Hepatocyte (in vitro differentiated cells): ENCODE measurements around the gene STX5. TPM values are rescaled to one million over a fixed set of nuclear protein-coding genes. Genes with fewer than 3 reads are reported as not detected.
A peak's percentile ranks its signal among the peaks of the same experiment; 100 is the strongest.
"Not testable (repeated sequence)": the region's sequence is repeated elsewhere in the genome, so short reads cannot be mapped to it uniquely, and the experiment has no call there.

Experiments used
- DNase-seq: peaks from one replicate; pipeline ENCODE4 v3.0.0-alpha.2; 2016; ENCODE audit warnings: low spot score
- H2AFZ ChIP-seq: fragments of 200-600 bp; sonication (generic); 2 replicates; pipeline ENCODE4 v1.6.0; 2016; ENCODE audit warnings: antibody characterized with exemption, mild to moderate bottlenecking
- H3K27ac ChIP-seq: fragments of 200-600 bp; sonication (generic); 2 replicates; pipeline ENCODE4 v1.5.1; 2016; ENCODE audit warnings: mild to moderate bottlenecking
- H3K27me3 ChIP-seq: fragments of 200-600 bp; sonication (generic); 2 replicates; pipeline ENCODE4 v1.6.1; 2016
- H3K36me3 ChIP-seq: fragments of 200-600 bp; sonication (generic); replicated peaks from 2 replicates; pipeline ENCODE4 v1.5.1; 2016; ENCODE audit warnings: low read depth; ENCODE audit not compliant: insufficient read depth
- H3K4me1 ChIP-seq: fragments of 200-600 bp; sonication (generic); 2 replicates; pipeline ENCODE4 v1.5.1; 2016; ENCODE audit warnings: mild to moderate bottlenecking, moderate library complexity; ENCODE audit not compliant: insufficient read depth
- H3K4me2 ChIP-seq: fragments of 200-600 bp; sonication (generic); 2 replicates; pipeline ENCODE4 v1.6.0; 2016
- H3K4me3 ChIP-seq: fragments of 200-600 bp; sonication (generic); 2 replicates; pipeline ENCODE4 v1.5.1; 2016; ENCODE audit warnings: mild to moderate bottlenecking
- H3K79me2 ChIP-seq: fragments of 200-600 bp; sonication (generic); 2 replicates; pipeline ENCODE4 v1.6.0; 2017; ENCODE audit warnings: mild to moderate bottlenecking
- H3K9me2 ChIP-seq: fragments of 200-600 bp; sonication (generic); replicated peaks from 2 replicates; pipeline ENCODE4 v1.6.0; 2017; ENCODE audit warnings: mild to moderate bottlenecking; ENCODE audit not compliant: insufficient read depth
- H3K9me3 ChIP-seq: fragments of 200-600 bp; sonication (generic); 2 replicates; pipeline ENCODE4 v1.5.1; 2016; ENCODE audit warnings: low read depth, mild to moderate bottlenecking
- H4K20me1 ChIP-seq: fragments of 200-600 bp; sonication (generic); 2 replicates; pipeline ENCODE4 v1.6.0; 2016; ENCODE audit warnings: mild to moderate bottlenecking; ENCODE audit not compliant: insufficient read depth, poor library complexity, severe bottlenecking
- EZH2 ChIP-seq: fragments of 200-600 bp; sonication (generic); IDR thresholded peaks from 2 replicates; pipeline ENCODE4 v1.6.1; 2016; ENCODE audit warnings: antibody characterized with exemption, mild to moderate bottlenecking, borderline replicate concordance
- EZH2phosphoT487 ChIP-seq: fragments of 200-600 bp; sonication (generic); IDR thresholded peaks from one replicate; pipeline ENCODE4 v1.6.1; 2018; ENCODE audit warnings: antibody characterized with exemption, mild to moderate bottlenecking, low read depth, moderate library complexity; ENCODE audit not compliant: unreplicated experiment, severe bottlenecking
- WGBS: methylation state at CpG from one replicate; pipeline ENCODE4 v1.1.6; 2016; ENCODE audit warnings: low lambda C conversion rate; ENCODE audit errors: missing lambda C conversion rate; 5-methylcytosine and 5-hydroxymethylcytosine counted together
- polyA plus RNA-seq: library from polyadenylated mRNA; unstranded; fragments of >200 nt; fragmentation: Nextera tagmentation; extraction: Ambion mirVana; gene quantifications from 2 replicates; pipeline ENCODE4 v1.2.1, GENCODE V29; 2016
- total RNA-seq: library from RNA; depleted of rRNA; stranded (reverse); fragments of >200 nt; gene quantifications from 2 replicates; pipeline ENCODE4 v1.2.3, GENCODE V29; 2014
- TF ChIP-seq, protein P1 (sequence below): fragments of 200-600 bp; sonication (generic); IDR thresholded peaks from 2 replicates; pipeline ENCODE4 v1.5.1; 2016; ENCODE audit warnings: antibody characterized with exemption, mild to moderate bottlenecking; ENCODE audit not compliant: poor library complexity

STX5 gene
- total and polyA plus RNA-seq, 2 experiments from 2014 or later = 35.4 to 49.7 TPM

DNA sequence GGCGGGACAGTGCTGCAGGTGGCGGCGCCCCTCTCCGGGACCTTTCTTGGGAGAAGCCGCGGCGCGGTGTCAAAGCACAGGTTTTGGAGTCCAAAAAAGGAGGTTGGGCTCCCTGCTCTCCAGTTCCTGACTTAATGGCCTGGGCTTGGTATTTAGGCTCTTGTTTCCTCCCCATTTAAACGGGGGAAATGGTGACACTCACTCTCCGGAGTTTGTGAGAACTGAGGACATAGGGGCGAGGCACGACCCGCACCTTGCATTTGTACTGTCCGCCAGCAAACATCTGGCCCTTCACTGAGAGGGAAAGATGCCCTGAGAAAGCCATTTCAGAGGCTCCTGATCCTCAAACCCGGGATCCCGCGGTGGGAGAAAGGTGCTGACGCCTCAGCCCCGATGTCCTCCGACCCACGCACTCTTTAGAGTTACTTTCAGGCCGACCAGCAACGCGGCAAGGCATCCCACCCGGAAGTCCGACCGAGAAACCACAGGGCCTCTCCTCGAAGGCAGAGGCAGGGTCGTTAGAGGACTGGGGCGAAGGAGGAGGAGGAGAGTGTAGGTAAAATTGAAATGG lies 10.4 kb upstream of the STX5 start:
- TF ChIP-seq, protein P1, sequence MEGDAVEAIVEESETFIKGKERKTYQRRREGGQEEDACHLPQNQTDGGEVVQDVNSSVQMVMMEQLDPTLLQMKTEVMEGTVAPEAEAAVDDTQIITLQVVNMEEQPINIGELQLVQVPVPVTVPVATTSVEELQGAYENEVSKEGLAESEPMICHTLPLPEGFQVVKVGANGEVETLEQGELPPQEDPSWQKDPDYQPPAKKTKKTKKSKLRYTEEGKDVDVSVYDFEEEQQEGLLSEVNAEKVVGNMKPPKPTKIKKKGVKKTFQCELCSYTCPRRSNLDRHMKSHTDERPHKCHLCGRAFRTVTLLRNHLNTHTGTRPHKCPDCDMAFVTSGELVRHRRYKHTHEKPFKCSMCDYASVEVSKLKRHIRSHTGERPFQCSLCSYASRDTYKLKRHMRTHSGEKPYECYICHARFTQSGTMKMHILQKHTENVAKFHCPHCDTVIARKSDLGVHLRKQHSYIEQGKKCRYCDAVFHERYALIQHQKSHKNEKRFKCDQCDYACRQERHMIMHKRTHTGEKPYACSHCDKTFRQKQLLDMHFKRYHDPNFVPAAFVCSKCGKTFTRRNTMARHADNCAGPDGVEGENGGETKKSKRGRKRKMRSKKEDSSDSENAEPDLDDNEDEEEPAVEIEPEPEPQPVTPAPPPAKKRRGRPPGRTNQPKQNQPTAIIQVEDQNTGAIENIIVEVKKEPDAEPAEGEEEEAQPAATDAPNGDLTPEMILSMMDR = no peak
- TF ChIP-seq EZH2 (no peak), EZH2phosphoT487 (no peak)
- H3K4me1 ChIP-seq = peaks cover 9% of the 10 kb centered on the region
- no peaks in the 10 kb centered on the region for H4K20me1 ChIP-seq
- WGBS = 7% methylated on average over 30 of the region's 30 CpGs
- H3K27ac ChIP-seq = peak overlapping the region; percentile 97
- no peaks in the 10 kb centered on the region for H3K9me3 ChIP-seq
- H3K36me3 ChIP-seq = no peaks in the 10 kb centered on the region
- DNase-seq = peak; percentile 46
- peak overlapping the region; percentile 72 for H3K4me2 ChIP-seq
- peaks cover 20% of the 10 kb centered on the region for H3K79me2 ChIP-seq
- no peaks in the 10 kb centered on the region for H3K9me2 ChIP-seq
- H2AFZ ChIP-seq = peak overlapping the region; percentile 56
- H3K27me3 ChIP-seq = no peaks in the 10 kb centered on the region
- H3K4me3 ChIP-seq = peak overlapping the region; percentile 4

DNA sequence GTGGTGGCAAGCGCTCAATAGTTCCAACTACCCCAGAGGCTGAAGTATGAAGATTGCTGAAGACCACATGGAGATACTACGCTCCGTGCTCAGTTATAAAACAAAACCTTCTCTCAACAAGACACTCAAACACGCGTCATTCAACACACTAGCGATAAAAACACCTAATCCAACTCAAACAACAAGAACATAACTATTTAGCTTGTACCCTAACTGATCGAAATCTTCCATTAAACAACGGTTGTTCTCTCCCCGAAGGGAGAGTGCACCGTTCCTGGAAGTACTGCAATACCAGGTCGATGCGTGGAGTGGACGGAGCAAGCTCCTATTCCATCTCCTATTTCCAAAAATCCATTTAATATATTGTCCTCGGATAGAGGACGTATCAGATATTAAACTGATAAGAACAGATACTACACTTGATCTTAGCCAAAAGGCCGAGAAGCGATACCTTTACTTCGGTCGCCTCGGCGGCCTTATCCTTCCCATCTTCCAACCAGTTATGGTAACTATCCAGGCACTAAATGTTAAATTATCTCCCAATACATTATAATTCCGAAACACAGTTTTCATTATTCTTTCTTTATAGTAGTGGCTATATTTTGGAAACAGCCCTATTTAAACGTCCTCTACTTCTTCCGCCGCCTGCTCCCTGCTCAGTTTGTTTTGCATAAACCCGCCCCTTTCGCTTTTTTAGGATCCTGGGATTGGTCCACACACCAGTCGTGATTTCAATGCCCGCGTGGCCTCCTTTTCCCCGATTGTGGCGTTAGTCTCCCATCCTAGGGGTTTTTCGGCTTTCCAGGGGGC lies 9.7 kb upstream of the STX5 start:
- Histone ChIP-seq H3K4me3 (peak overlapping the region; percentile 4), H3K79me2 (peaks cover 24% of the 10 kb centered on the region), H3K27ac (peak overlapping the region; percentile 97), H3K9me3 (no peaks in the 10 kb centered on the region), H3K4me1 (peaks cover 9% of the 10 kb centered on the region), H3K4me2 (peak overlapping the region; percentile 82), H2AFZ (peak overlapping the region; percentile 56), H3K36me3 (no peaks in the 10 kb centered on the region), H4K20me1 (no peaks in the 10 kb centered on the region), H3K9me2 (no peaks in the 10 kb centered on the region), H3K27me3 (no peaks in the 10 kb centered on the region)
- DNase-seq = peak; percentile 93
- TF ChIP-seq, protein P1 = no peak
- TF ChIP-seq EZH2phosphoT487 (no peak), EZH2 (no peak)
- WGBS = under 1% methylated on average over 33 of the region's 33 CpGs

DNA sequence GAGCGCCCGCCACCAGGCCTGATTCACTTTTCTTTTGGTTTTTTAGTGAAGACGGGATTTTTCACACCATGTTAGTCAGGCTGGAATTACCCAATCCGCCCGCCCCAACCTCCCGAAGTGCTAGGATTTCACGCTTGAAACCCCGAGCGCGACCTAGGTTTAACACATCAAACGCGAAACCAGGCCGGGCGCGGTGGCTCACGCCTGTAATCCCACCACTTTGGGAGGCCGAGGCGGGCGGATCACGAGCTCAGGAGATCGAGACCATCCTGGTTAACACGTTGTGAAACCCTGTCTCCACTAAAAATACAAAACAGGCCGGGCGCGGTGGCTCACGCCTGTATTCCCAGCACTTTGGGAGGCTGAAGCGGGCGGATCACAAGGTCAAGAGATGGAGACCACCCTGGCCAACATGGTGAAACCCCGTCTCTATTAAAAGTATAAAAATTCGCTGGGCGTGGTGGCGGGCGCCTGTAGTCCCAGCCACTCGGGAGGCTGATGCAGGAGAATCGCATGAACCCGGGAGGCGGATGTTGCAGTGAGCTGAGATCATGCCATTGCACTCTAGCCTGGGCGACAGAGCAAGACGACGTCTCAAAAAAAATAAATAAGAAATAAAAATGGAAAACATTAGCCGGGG lies 9.0 kb upstream of the STX5 start:
- peak overlapping the region; percentile 2 for H3K4me3 ChIP-seq
- not testable (repeated sequence) for H3K9me3 ChIP-seq, H3K4me1 ChIP-seq, H4K20me1 ChIP-seq, H3K36me3 ChIP-seq, H3K9me2 ChIP-seq, H3K27me3 ChIP-seq
- H2AFZ ChIP-seq = peak overlapping the region; percentile 64
- DNase-seq = peak; percentile 84
- H3K4me2 ChIP-seq = peak overlapping the region; percentile 82
- peaks cover 32% of the 10 kb centered on the region for H3K79me2 ChIP-seq
- WGBS = 2% methylated on average over 41 of the region's 41 CpGs
- H3K27ac ChIP-seq = peak overlapping the region; percentile 96
